ENCODE measurements around the gene JADE1.

- peak in 1 of 2 donors; percentile 12 for TF ChIP-seq CTCF (conservative IDR thresholded peaks at IDR 0.05 in 1 of 2, IDR thresholded peaks at IDR 0.05 in 1 of 2; ENCODE audit: extremely low read depth in 1 of 2, insufficient read depth in 1 of 2, low read depth in 1 of 2, low read length in 2 of 2)
- no peak for TF ChIP-seq EZH2 (IDR thresholded peaks at IDR 0.05; ENCODE audit: borderline replicate concordance, low read length)
Observed at GRCh38 chr4:128782076-128782715, 27.3 kb upstream of the JADE1 start.

All from mammary epithelial cell (primary cell).